ENCODE measurements around the gene AQP7. TPM values are rescaled to one million over a fixed set of nuclear protein-coding genes. Genes with fewer than 3 reads are reported as not detected.
"Not testable (repeated sequence)": the region's sequence is repeated elsewhere in the genome, so short reads cannot be mapped to it uniquely, and the experiment has no call there.

The AQP7 gene
- total RNA-seq, 6 donors from 2014 or later: 2.1 to 23.0 (median 4.8) TPM

- peaks cover 8 to 18% (median 11%) of the 10 kb centered on the region in 4 donors for H3K4me1 ChIP-seq
- DNase-seq: no peak
- H3K27ac ChIP-seq: no peak overlapping the region
- no peak for ATAC-seq (ENCODE audit: low FRiP score in 2 of 2)
- TF ChIP-seq EP300 (IDR thresholded peaks at IDR 0.05) (no peak), CTCF (IDR thresholded peaks at IDR 0.05) (no peak), POLR2A (IDR thresholded peaks at IDR 0.05) (no peak)
- WGBS, 2 donors: 87 to 94% methylated on average over 9 of the region's 9 CpGs
- no peak overlapping the region for H3K4me3 ChIP-seq
- no peaks in the 10 kb centered on the region for H3K9me3 ChIP-seq
- H3K36me3 ChIP-seq: peaks cover 13 to 26% (median 21%) of the 10 kb centered on the region in 4 donors
- H3K27me3 ChIP-seq: no peaks in the 10 kb centered on the region
These were observed 28.2 kb downstream of the AQP7 start for GRCh38 chr9:33374190-33374589.

- Histone ChIP-seq H3K9me3 (no peaks in the 10 kb centered on the region), H3K4me1 (peaks cover 8 to 18% (median 11%) of the 10 kb centered on the region in 4 donors), H3K27ac (peak overlapping the region in 1 of 4 donors; percentile 52), H3K4me3 (no peak overlapping the region), H3K27me3 (no peaks in the 10 kb centered on the region), H3K36me3 (peaks cover 17 to 39% (median 32%) of the 10 kb centered on the region in 4 donors)
- DNase-seq (peak in 1 of 2 donors; percentile 54), ATAC-seq (ENCODE audit: low FRiP score in 2 of 2) (peak in 1 of 2 donors; percentile 34)
- 58 to 87% methylated on average over 3 to 4 of the region's 4 CpGs for WGBS, 2 donors
- TF ChIP-seq EP300 (IDR thresholded peaks at IDR 0.05): no peak
- TF ChIP-seq CTCF (IDR thresholded peaks at IDR 0.05): no peak
- TF ChIP-seq POLR2A (IDR thresholded peaks at IDR 0.05): no peak
- TF ChIP-seq POLR2AphosphoS5 (IDR thresholded peaks at IDR 0.05): no peak
These were observed 29.5 kb downstream of the AQP7 start for GRCh38 chr9:33372900-33373299.

GRCh38 chr9:33366979-33367480 is 35.3 kb downstream of the AQP7 start:
- WGBS, 2 donors: 92 to 97% methylated on average over 2 of the region's 2 CpGs

GRCh38 chr9:33364814-33365213 is 37.6 kb downstream of the AQP7 start:
- H3K27me3 ChIP-seq: not testable (repeated sequence)
- H3K36me3 ChIP-seq: peaks cover 17 to 74% (median 54%) of the 10 kb centered on the region in 4 donors

More at GRCh38 chr9:33366979-33367480, 35.3 kb downstream of the AQP7 start:
- H3K27ac ChIP-seq: no peak overlapping the region
- no peaks in the 10 kb centered on the region for H3K27me3 ChIP-seq
- H3K4me1 ChIP-seq: no peaks in the 10 kb centered on the region
- H3K36me3 ChIP-seq: peaks cover 31 to 91% (median 72%) of the 10 kb centered on the region in 4 donors
- ATAC-seq (ENCODE audit: low FRiP score in 2 of 2) (no peak), DNase-seq (no peak)
- no peaks in the 10 kb centered on the region for H3K9me3 ChIP-seq
- H3K4me3 ChIP-seq: no peak overlapping the region
- no peak for TF ChIP-seq EP300 (IDR thresholded peaks at IDR 0.05)

GRCh38 chr9:33364127-33364526 is 38.2 kb downstream of the AQP7 start:
- DNase-seq: no peak
- WGBS, 2 donors: 92 to 96% methylated on average over 2 of the region's 2 CpGs
- H3K4me3 ChIP-seq: no peak overlapping the region
- peaks cover 17 to 68% (median 50%) of the 10 kb centered on the region in 4 donors for H3K36me3 ChIP-seq
- no peaks in the 10 kb centered on the region for H3K27me3 ChIP-seq
- H3K9me3 ChIP-seq: no peaks in the 10 kb centered on the region
- no peak for TF ChIP-seq POLR2A (IDR thresholded peaks at IDR 0.05)
- TF ChIP-seq POLR2AphosphoS5 (IDR thresholded peaks at IDR 0.05): no peak
- TF ChIP-seq CTCF (IDR thresholded peaks at IDR 0.05): no peak
- TF ChIP-seq EP300 (IDR thresholded peaks at IDR 0.05): no peak
- no peaks in the 10 kb centered on the region for H3K4me1 ChIP-seq
- ATAC-seq (ENCODE audit: low FRiP score in 2 of 2): no peak
- H3K27ac ChIP-seq: no peak overlapping the region

More at GRCh38 chr9:33364814-33365213, 37.6 kb downstream of the AQP7 start:
- WGBS, 2 donors: 94% methylated on average over 4 of the region's 4 CpGs
- not testable (repeated sequence) for H3K4me3 ChIP-seq; H3K4me1 ChIP-seq; ATAC-seq (ENCODE audit: low FRiP score in 2 of 2); H3K27ac ChIP-seq; DNase-seq; H3K9me3 ChIP-seq

- H3K4me3 ChIP-seq; H3K27me3 ChIP-seq; DNase-seq; ATAC-seq (ENCODE audit: low FRiP score in 2 of 2); H3K27ac ChIP-seq; H3K9me3 ChIP-seq: not testable (repeated sequence)
- WGBS, 2 donors: 95 to 98% methylated on average over 3 of the region's 3 CpGs
- H3K4me1 ChIP-seq: peaks cover 4 to 12% (median 10%) of the 10 kb centered on the region in 4 donors
- H3K36me3 ChIP-seq: peaks cover 0 to 40% (median 8%) of the 10 kb centered on the region in 4 donors
These were observed 43.7 kb downstream of the AQP7 start for GRCh38 chr9:33358641-33359040.
